HG03064 (cell line): ENCODE measurements around the gene ICA1L.

Experiments
- ATAC-seq: cut with Tn5 transposase; IDR thresholded peaks from one replicate; pipeline ENCODE4 v1.9.1; 2021; ENCODE audit warnings: low read depth; ENCODE audit not compliant: unreplicated experiment

ICA1L gene

DNA sequence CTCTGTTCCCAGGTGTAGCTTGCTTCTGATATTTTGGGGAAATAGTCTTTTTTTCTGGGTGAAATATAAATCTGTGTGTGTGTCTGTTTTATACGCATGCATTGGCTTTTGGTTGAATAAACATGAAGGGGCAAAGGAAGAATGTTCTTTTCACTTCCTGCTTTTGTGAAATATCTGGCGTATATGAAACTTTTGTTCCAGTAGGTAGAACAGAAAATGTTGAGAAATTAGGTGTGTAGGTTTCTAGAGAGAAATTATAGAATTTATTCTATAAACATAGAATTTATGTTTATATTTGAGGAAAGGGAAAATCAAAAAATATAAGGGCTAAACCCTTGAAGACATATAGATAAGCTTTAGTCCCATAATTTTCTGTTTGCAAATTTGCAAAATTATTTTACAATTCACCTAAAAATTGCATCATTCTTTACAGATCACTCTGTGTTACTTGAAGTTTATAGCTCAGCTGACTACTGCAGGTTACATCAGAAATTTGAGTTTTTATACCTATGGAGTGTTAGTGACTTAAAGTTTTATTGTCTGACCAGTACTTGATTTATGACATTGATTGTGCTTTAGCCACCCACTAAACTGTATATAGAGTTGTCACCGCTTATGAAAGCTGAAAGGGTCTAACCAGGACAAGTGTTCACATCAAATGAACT, 120.7 kb downstream of the ICA1L start:
- ATAC-seq = no peak

DNA sequence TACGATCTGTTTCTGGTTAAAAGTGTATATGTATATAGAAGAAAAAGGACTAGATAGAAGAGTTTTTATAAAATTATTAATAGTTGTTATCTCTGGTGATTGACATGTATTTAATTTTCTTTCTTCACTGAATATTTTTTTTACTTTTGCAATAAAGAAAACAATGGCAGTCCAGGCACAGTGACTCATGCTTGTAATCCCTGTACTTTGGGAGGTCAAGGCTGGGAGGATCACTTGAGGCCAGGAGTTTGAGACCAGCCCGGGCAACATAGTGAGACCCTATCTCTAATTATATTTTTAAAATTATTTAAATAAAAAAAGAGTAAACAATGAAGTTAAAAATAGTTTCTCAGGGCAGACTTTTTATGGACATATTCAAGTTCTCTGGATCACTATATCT, 122.1 kb downstream of the ICA1L start:
- ATAC-seq = no peak

DNA sequence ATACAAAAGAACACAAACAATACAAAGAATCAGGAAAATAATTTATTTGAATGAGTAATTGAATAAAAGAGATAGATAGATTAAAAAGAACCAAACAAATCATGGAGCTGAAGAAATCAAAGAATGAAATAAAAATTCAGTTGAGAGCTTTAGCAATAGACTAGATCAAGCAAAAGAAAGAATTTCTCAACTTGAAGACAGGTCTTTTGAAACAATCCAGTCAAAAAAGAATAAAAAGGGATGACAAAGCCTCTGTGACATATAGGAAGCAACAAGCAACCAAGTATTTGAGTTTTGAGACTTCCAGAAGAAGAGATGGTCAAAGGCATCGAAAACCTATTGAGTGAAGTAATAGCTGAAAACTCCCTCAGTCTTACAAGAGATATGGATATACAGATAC, 128.0 kb downstream of the ICA1L start:
- ATAC-seq = no peak

- no peak for ATAC-seq
Observed at GRCh38 chr2:202736826-202737225, 134.7 kb downstream of the ICA1L start.

- no peak for ATAC-seq
Observed at GRCh38 chr2:202726070-202726469, 145.5 kb downstream of the ICA1L start.

DNA sequence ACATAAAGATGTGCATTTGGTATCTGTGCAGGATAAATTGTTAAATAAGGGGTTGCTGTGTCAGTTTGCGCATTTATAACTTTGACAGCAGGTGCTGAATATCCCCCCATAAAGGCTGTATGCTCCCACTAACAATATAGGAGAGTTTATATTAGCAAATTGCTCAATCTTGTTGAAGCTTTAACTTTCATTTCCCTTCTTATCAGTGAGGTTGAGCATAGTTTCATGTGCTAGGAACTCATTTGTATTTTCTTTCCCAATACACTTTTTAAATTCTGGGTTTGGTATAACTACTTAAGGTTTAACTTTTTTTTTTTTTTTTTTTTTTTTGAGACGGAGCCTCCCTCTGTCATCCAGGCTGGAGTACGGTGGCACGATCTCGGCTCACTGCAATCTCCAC, 147.8 kb downstream of the ICA1L start:
- ATAC-seq = no peak
